ENCODE data around the gene SERINC5.

- TF ChIP-seq, protein P1, sequence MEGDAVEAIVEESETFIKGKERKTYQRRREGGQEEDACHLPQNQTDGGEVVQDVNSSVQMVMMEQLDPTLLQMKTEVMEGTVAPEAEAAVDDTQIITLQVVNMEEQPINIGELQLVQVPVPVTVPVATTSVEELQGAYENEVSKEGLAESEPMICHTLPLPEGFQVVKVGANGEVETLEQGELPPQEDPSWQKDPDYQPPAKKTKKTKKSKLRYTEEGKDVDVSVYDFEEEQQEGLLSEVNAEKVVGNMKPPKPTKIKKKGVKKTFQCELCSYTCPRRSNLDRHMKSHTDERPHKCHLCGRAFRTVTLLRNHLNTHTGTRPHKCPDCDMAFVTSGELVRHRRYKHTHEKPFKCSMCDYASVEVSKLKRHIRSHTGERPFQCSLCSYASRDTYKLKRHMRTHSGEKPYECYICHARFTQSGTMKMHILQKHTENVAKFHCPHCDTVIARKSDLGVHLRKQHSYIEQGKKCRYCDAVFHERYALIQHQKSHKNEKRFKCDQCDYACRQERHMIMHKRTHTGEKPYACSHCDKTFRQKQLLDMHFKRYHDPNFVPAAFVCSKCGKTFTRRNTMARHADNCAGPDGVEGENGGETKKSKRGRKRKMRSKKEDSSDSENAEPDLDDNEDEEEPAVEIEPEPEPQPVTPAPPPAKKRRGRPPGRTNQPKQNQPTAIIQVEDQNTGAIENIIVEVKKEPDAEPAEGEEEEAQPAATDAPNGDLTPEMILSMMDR (IDR thresholded peaks at IDR 0.05): no peak
- no peak for TF ChIP-seq POLR2A (IDR thresholded peaks at IDR 0.05)
Measured at GRCh38 chr5:80090884-80091166, 165.0 kb downstream of the SERINC5 start.

Data from body of pancreas (tissue), 4 donors.